Naive thymus-derived CD8-positive, alpha-beta T cell (primary cell): Measurements from ENCODE around the gene PHF8. TPM values are rescaled to one million over a fixed set of nuclear protein-coding genes. Genes with fewer than 3 reads are reported as not detected.
A peak's percentile ranks its signal among the peaks of the same experiment; 100 is the strongest.

Experiments used
- ATAC-seq, 2 donors: fragments of 150-1000 bp; cut with Tn5 transposase in 1 of 2; sonication (Bioruptor Pico), chemical (Tn5 transposase) in 1 of 2; 1 replicate in 1 of 2; 2 replicates in 1 of 2; pipeline ENCODE4 v1.10.0; 2021; ENCODE audit warnings: mild to moderate bottlenecking in 2 of 2, moderate library complexity in 2 of 2
- POLR2A ChIA-PET: fragments of 350-600 bp; sonication (Branson Sonifier 250); formaldehyde crosslinking; loops from one replicate; lab custom pipeline; 2021; ENCODE audit warnings: antibody characterized with exemption; lab: Charles Lee
- DNase-seq, 10 donors: peaks; one replicate each; pipeline versions ENCODE4 v3.0.0 to v3.0.0-alpha.2; 2020 to 2022
- H3K27ac Mint-ChIP-seq, 10 donors: one replicate each; pipeline ENCODE4 v1.8.0; 2020 to 2022; ENCODE audit warnings: mild to moderate bottlenecking in 10 of 10, mixed read lengths in 10 of 10, moderate library complexity in 4 of 10, inconsistent platforms in 1 of 10
- H3K27me3 Mint-ChIP-seq, 5 donors: one replicate each; pipeline ENCODE4 v1.8.0; 2021 to 2022; ENCODE audit warnings: mixed read lengths in 5 of 5
- H3K36me3 Mint-ChIP-seq, 3 donors: one replicate each; pipeline ENCODE4 v1.8.0; 2020 to 2022; ENCODE audit warnings: mixed read lengths in 3 of 3, mild to moderate bottlenecking in 2 of 3, inconsistent platforms in 1 of 3
- H3K4me1 Mint-ChIP-seq, 4 donors: one replicate each; pipeline ENCODE4 v1.8.0; 2021 to 2022; ENCODE audit warnings: mixed read lengths in 4 of 4
- H3K4me3 Mint-ChIP-seq, 10 donors: one replicate each; pipeline ENCODE4 v1.8.0; 2020 to 2022; ENCODE audit warnings: mild to moderate bottlenecking in 10 of 10, mixed read lengths in 10 of 10, moderate library complexity in 6 of 10, inconsistent platforms in 1 of 10
- H3K9me3 Mint-ChIP-seq, 9 donors: one replicate each; pipeline ENCODE4 v1.8.0; 2020 to 2022; ENCODE audit warnings: mixed read lengths in 9 of 9, mild to moderate bottlenecking in 3 of 9, inconsistent platforms in 1 of 9, moderate library complexity in 1 of 9
- polyA plus RNA-seq, 3 donors: library from polyadenylated mRNA; unstranded; fragments of 300-500 nt; fragmentation: Illumina TruSeq; gene quantifications; one replicate each; pipeline ENCODE4 v1.2.3, GENCODE V29; 2021
- total RNA-seq, 8 experiments: library from RNA in 2 of 8; stranded (reverse) in 2 of 8; gene quantifications; one replicate each; pipeline ENCODE4 v1.2.3 and lab custom pipeline; 2021 to 2026

Gene PHF8
- total RNA-seq (10 to 100 TPM; 59.6 to 62.9 TPM), polyA plus RNA-seq (10 to 100 TPM; 12.0 to 16.3 (median 13.1) TPM), total RNA-seq (lab: John Stamatoyannopoulos, UW) (77.0 to 103 (median 91.9) reads per million in 6 experiments)

- DNase-seq (peak; percentile 79 to 97 (median 94)), ATAC-seq (peak; percentile 81 to 83)
- peaks cover 0 to 26% (median 4%) of the 10 kb centered on the region in 3 donors for H3K36me3 Mint-ChIP-seq
- H3K4me3 Mint-ChIP-seq, result peak within 1 kb of the TSS; percentile 88 to 96 (median 92)
- H3K9me3 Mint-ChIP-seq, result no peaks in the 10 kb centered on the region
- H3K27ac Mint-ChIP-seq, result peak within 1 kb of the TSS; percentile 93 to 99 (median 97)
- H3K27me3 Mint-ChIP-seq, result no peaks in the 10 kb centered on the region
- peaks cover 4 to 21% (median 15%) of the 10 kb centered on the region in 4 donors for H3K4me1 Mint-ChIP-seq
- POLR2A ChIA-PET, result interaction anchor here (0.5 to 3.9 kb wide), 16 partner anchors 9 to 1445 kb away, joined by 3 to 47 read pairs (median 4); partner anchors contain the start of genes APEX2, FAM120C, GNL3L and MAGEH1
These were observed at the start of gene PHF8 for GRCh38 chrX:54044126-54044876. PHF8 (minus strand) TSS chrX:54044473; CDS start chrX:54042728, 1,745 bp downstream.

GRCh38 chrX:54093571-54093970 is 49.3 kb upstream of the PHF8 start:
- Mint-ChIP-seq H3K36me3 (peaks cover 0 to 15% (median 0%) of the 10 kb centered on the region in 3 donors), H3K27ac (no peak overlapping the region), H3K9me3 (no peaks in the 10 kb centered on the region), H3K4me1 (peaks cover 0 to 2% (median 0%) of the 10 kb centered on the region in 4 donors), H3K4me3 (no peak overlapping the region), H3K27me3 (no peaks in the 10 kb centered on the region)
- ATAC-seq (no peak), DNase-seq (no peak)
- POLR2A ChIA-PET, result no interaction called here

GRCh38 chrX:54093159-54093558 is 48.9 kb upstream of the PHF8 start:
- H3K27ac Mint-ChIP-seq, result no peak overlapping the region
- POLR2A ChIA-PET, result no interaction called here
- H3K36me3 Mint-ChIP-seq, result peaks cover 0 to 14% (median 0%) of the 10 kb centered on the region in 3 donors
- no peak overlapping the region for H3K4me3 Mint-ChIP-seq
- H3K9me3 Mint-ChIP-seq, result no peaks in the 10 kb centered on the region
- DNase-seq (no peak), ATAC-seq (no peak)
- peaks cover 0 to 2% (median 0%) of the 10 kb centered on the region in 4 donors for H3K4me1 Mint-ChIP-seq
- no peaks in the 10 kb centered on the region for H3K27me3 Mint-ChIP-seq

- peaks cover 3 to 29% (median 3%) of the 10 kb centered on the region in 3 donors for H3K36me3 Mint-ChIP-seq
- no peak overlapping the region for H3K27ac Mint-ChIP-seq
- DNase-seq (no peak), ATAC-seq (no peak)
- H3K9me3 Mint-ChIP-seq, result no peaks in the 10 kb centered on the region
- H3K27me3 Mint-ChIP-seq, result no peaks in the 10 kb centered on the region
- H3K4me1 Mint-ChIP-seq, result no peaks in the 10 kb centered on the region
- no peak overlapping the region for H3K4me3 Mint-ChIP-seq
- POLR2A ChIA-PET, result no interaction called here
These were observed 46.6 kb upstream of the PHF8 start for GRCh38 chrX:54090880-54091279.

- no peaks in the 10 kb centered on the region for H3K27me3 Mint-ChIP-seq
These were observed 44.9 kb upstream of the PHF8 start for GRCh38 chrX:54089191-54089590.

GRCh38 chrX:54087661-54088060 is 43.4 kb upstream of the PHF8 start:
- POLR2A ChIA-PET, result no interaction called here
- Mint-ChIP-seq H3K9me3 (no peaks in the 10 kb centered on the region), H3K4me3 (no peak overlapping the region), H3K27ac (peak overlapping the region in 1 of 10 donors; percentile 68), H3K4me1 (no peaks in the 10 kb centered on the region), H3K36me3 (peaks cover 7 to 54% (median 8%) of the 10 kb centered on the region in 3 donors), H3K27me3 (no peaks in the 10 kb centered on the region)
- ATAC-seq (no peak), DNase-seq (no peak)

More at GRCh38 chrX:54089191-54089590, 44.9 kb upstream of the PHF8 start:
- Mint-ChIP-seq H3K36me3 (peaks cover 7 to 45% (median 8%) of the 10 kb centered on the region in 3 donors), H3K9me3 (no peaks in the 10 kb centered on the region), H3K4me3 (no peak overlapping the region), H3K4me1 (no peaks in the 10 kb centered on the region), H3K27ac (no peak overlapping the region)
- no peak for ATAC-seq
- POLR2A ChIA-PET, result no interaction called here
- no peak for DNase-seq

GRCh38 chrX:54085666-54086065 is 41.4 kb upstream of the PHF8 start:
- peak overlapping the region in 1 of 10 donors; percentile 65 for H3K27ac Mint-ChIP-seq
- DNase-seq (no peak), ATAC-seq (no peak)
- no peaks in the 10 kb centered on the region for H3K4me1 Mint-ChIP-seq
- no peaks in the 10 kb centered on the region for H3K9me3 Mint-ChIP-seq
- POLR2A ChIA-PET, result interaction anchor here (0.7 kb wide), 1 partner anchor 170 kb away, joined by 4 read pairs; no protein-coding TSS in a partner anchor
- no peak overlapping the region for H3K4me3 Mint-ChIP-seq
- peaks cover 7 to 55% (median 8%) of the 10 kb centered on the region in 3 donors for H3K36me3 Mint-ChIP-seq
- H3K27me3 Mint-ChIP-seq, result no peaks in the 10 kb centered on the region

GRCh38 chrX:54076903-54077302 is 32.6 kb upstream of the PHF8 start:
- POLR2A ChIA-PET, result no interaction called here
- H3K4me3 Mint-ChIP-seq, result no peak overlapping the region

GRCh38 chrX:54074826-54075225 is 30.6 kb upstream of the PHF8 start:
- Mint-ChIP-seq H3K9me3 (no peaks in the 10 kb centered on the region), H3K27ac (no peak overlapping the region), H3K27me3 (no peaks in the 10 kb centered on the region), H3K36me3 (peaks cover 0 to 36% (median 0%) of the 10 kb centered on the region in 3 donors), H3K4me3 (no peak overlapping the region), H3K4me1 (no peaks in the 10 kb centered on the region)
- DNase-seq, result no peak
- ATAC-seq, result no peak
- POLR2A ChIA-PET, result no interaction called here

More at GRCh38 chrX:54076903-54077302, 32.6 kb upstream of the PHF8 start:
- no peak overlapping the region for H3K27ac Mint-ChIP-seq
- peaks cover 0 to 39% (median 0%) of the 10 kb centered on the region in 3 donors for H3K36me3 Mint-ChIP-seq
- no peaks in the 10 kb centered on the region for H3K4me1 Mint-ChIP-seq
- no peaks in the 10 kb centered on the region for H3K9me3 Mint-ChIP-seq
- no peaks in the 10 kb centered on the region for H3K27me3 Mint-ChIP-seq
- ATAC-seq (no peak), DNase-seq (no peak)

GRCh38 chrX:54067766-54068165 is 23.5 kb upstream of the PHF8 start:
- H3K9me3 Mint-ChIP-seq, result peaks cover 0 to 4% (median 0%) of the 10 kb centered on the region in 9 donors
- peaks cover 0 to 2% (median 0%) of the 10 kb centered on the region in 4 donors for H3K4me1 Mint-ChIP-seq
- no peaks in the 10 kb centered on the region for H3K27me3 Mint-ChIP-seq
- peak overlapping the region in 1 of 10 donors; percentile 74 for H3K27ac Mint-ChIP-seq
- no peak overlapping the region for H3K4me3 Mint-ChIP-seq
- POLR2A ChIA-PET, result no interaction called here
- DNase-seq, result no peak
- ATAC-seq, result no peak
- H3K36me3 Mint-ChIP-seq, result peaks cover 0 to 11% (median 0%) of the 10 kb centered on the region in 3 donors

- H3K4me1 Mint-ChIP-seq, result peaks cover 0 to 2% (median 0%) of the 10 kb centered on the region in 4 donors
- H3K4me3 Mint-ChIP-seq, result no peak overlapping the region
- peaks cover 0 to 4% (median 0%) of the 10 kb centered on the region in 9 donors for H3K9me3 Mint-ChIP-seq
- peaks cover 0 to 11% (median 0%) of the 10 kb centered on the region in 3 donors for H3K36me3 Mint-ChIP-seq
- H3K27ac Mint-ChIP-seq, result no peak overlapping the region
- POLR2A ChIA-PET, result no interaction called here
- ATAC-seq, result no peak
- no peaks in the 10 kb centered on the region for H3K27me3 Mint-ChIP-seq
- DNase-seq, result no peak
These were observed 22.6 kb upstream of the PHF8 start for GRCh38 chrX:54066841-54067240.

- no peak overlapping the region for H3K4me3 Mint-ChIP-seq
- H3K36me3 Mint-ChIP-seq, result peaks cover 0 to 4% (median 0%) of the 10 kb centered on the region in 3 donors
- peaks cover 0 to 2% (median 0%) of the 10 kb centered on the region in 4 donors for H3K4me1 Mint-ChIP-seq
- POLR2A ChIA-PET, result no interaction called here
- H3K27me3 Mint-ChIP-seq, result no peaks in the 10 kb centered on the region
- ATAC-seq (no peak), DNase-seq (no peak)
- no peak overlapping the region for H3K27ac Mint-ChIP-seq
- H3K9me3 Mint-ChIP-seq, result peaks cover 0 to 4% (median 0%) of the 10 kb centered on the region in 9 donors
These were observed 20.3 kb upstream of the PHF8 start for GRCh38 chrX:54064564-54064963.

GRCh38 chrX:54063361-54063760 is 19.1 kb upstream of the PHF8 start:
- no peak overlapping the region for H3K4me3 Mint-ChIP-seq
- peaks cover 0 to 2% (median 0%) of the 10 kb centered on the region in 4 donors for H3K4me1 Mint-ChIP-seq
- H3K27ac Mint-ChIP-seq, result no peak overlapping the region
- DNase-seq, result no peak
- no peaks in the 10 kb centered on the region for H3K27me3 Mint-ChIP-seq
- peaks cover 0 to 4% (median 0%) of the 10 kb centered on the region in 9 donors for H3K9me3 Mint-ChIP-seq
- POLR2A ChIA-PET, result no interaction called here
- no peak for ATAC-seq
- peaks cover 0 to 3% (median 0%) of the 10 kb centered on the region in 3 donors for H3K36me3 Mint-ChIP-seq
